GM10266 (cell line): ENCODE results near the gene ENDOV.

Source experiments
- DNase-seq: peaks from one replicate; pipeline ENCODE4 v3.0.0; 2012; ENCODE audit errors: extremely low spot score
- TF ChIP-seq, protein P1 (sequence below): IDR thresholded peaks from 2 replicates; pipeline ENCODE4 v1.5.1; 2012; ENCODE audit warnings: mild to moderate bottlenecking, low read depth; ENCODE audit not compliant: control insufficient read depth, insufficient read depth; ENCODE audit errors: missing control alignments

Gene ENDOV

DNA sequence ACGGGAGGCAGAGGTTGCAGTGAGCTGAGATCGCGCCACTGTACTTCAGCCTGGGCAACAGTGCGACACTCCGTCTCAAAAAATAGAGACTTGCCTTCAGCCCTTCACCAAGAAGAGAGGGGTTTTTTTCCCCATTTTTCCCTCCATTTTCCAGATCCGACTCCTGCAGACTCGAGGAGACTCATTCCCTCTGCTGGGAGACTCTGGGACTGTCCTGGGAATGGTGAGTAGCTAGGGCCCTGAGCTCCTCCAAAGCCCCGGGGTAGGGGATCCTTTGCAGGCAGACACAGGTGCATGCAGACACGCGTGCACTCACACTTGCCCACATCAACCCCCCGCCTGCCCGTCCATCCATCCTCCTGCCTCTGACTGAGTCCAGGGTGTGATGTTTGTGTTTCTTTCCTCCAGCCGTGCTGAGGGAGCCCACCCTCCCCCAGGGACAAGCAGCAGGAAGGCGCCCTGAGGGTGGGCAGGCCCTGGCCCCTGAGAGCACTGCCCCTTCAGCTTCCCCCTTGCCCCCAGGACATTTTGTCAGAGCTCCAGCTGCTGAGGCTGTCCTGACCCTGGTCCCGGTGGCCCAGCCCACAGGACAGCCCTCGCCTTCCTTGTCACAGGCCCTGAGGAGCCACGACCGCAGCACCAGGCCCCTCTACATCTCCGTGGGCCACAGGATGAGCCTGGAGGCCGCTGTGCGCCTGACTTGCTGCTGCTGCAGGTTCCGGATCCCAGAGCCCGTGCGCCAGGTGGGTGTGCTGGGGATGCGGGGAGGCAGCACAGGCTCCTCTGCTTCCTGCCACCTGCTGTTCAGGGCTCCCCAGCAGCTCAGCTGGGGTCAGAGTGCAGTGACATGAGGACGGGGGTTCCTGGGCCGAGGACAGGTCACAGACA is 10.2 kb downstream of the ENDOV start:
- no peak for DNase-seq
- TF ChIP-seq, protein P1, sequence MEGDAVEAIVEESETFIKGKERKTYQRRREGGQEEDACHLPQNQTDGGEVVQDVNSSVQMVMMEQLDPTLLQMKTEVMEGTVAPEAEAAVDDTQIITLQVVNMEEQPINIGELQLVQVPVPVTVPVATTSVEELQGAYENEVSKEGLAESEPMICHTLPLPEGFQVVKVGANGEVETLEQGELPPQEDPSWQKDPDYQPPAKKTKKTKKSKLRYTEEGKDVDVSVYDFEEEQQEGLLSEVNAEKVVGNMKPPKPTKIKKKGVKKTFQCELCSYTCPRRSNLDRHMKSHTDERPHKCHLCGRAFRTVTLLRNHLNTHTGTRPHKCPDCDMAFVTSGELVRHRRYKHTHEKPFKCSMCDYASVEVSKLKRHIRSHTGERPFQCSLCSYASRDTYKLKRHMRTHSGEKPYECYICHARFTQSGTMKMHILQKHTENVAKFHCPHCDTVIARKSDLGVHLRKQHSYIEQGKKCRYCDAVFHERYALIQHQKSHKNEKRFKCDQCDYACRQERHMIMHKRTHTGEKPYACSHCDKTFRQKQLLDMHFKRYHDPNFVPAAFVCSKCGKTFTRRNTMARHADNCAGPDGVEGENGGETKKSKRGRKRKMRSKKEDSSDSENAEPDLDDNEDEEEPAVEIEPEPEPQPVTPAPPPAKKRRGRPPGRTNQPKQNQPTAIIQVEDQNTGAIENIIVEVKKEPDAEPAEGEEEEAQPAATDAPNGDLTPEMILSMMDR, result no peak

DNA sequence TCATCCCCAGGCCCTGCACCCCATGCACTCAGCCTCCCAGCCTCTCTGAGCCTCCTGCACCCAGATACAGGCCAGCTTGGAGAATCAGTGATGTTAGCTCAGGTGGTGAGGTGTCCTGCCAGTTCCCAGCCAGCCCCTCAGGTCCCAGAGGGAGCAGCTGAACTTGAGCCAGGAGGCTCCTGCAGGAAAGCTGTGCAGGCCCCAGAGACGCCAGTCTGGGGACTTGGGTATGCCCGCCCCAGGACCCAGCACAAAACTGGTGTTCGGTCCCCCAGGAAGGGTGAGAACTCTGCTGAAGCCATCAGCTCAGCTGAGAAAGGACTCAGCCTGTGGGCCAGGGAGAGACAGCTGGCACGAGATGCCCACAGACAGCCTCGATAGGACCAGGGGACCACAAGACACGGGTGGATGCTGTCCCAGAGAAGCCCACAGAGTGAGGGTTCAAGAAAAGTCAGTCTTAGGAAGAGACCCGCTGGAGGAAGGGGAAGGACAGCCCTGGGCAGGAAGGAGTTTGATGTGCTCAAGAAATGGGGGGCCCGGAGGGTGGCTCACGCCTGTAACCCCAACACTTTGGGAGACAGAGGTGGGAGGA is 11.0 kb downstream of the ENDOV start:
- DNase-seq, result no peak
- TF ChIP-seq, protein P1, result no peak

DNA sequence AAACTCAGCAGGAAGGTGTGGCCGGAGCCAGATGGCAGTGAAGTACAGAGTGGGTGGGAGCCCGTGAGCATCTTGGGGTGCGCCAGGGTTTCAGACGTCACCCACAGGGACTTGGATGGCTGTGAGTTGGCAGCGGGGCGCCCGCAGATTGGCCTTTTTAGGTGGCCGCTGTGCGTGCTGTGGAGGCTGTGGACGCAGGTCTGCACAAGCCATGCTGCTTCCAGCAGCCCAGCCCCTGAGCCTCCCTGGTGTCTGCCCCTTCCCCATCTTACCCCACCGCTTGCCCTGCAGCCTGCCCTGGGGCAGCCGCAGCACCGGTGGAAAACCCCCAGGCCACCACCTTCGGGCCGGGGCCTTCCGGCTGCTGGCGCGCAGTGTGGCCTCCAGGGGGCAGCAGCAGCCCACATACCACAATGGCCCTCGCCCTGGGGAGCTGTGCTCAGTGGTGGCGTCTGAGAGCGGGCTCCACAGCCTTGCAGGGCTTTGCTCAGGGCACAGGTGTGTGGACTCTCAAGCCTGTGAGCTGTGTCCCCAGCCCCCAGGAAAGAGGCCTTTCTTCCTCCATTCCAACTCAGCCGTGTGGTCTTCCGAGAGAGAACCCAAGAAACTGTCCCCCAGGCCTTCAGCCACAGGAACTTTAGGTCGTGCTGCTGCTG is 11.8 kb downstream of the ENDOV start:
- TF ChIP-seq, protein P1, result peak; percentile 99
- peak; percentile 95 for DNase-seq

DNA sequence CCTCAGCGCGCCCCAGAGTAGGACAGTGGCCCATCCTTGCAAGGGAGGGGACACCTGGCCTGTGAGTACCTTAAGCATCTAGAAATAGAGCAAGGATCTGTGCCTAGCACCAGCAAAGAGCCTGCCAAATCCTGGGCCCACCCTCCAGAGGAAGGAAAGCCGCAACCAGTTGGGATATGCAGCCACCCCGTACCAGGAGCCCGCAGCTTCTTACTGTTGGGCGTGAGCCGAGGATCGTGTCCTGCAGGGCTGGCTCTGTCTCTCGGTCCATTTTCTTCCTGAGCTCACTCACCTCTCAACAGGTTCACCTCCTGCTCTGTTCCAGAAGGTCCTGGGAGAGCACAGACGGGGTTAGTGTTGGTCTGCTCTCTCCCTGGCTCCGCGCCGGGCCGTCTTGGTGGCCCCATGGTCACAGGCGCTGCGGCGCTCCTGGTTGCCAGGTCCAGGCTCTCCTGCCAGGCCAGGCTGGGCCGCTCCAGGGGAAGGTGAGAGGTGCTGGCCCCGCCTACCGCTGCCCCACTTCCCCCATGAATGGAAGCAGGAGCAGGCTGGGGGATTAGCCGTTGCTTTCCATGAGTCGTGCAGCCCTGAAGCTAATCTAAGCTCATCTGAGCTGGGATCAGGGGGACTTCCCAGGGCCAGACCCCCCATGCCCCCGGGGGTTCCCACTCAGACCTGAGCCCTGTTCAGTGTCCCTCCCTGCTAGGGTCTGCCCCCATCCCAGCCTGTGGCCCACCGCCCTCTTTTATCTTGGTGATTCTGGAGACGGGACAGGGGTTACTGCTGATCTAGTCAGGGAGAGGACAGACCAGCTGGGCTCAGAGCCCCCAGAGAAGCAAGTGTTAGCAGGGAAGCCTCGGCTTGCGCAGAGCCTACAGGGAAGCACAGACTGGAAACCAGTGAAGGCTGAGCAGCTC is 12.7 kb downstream of the ENDOV start:
- DNase-seq, result no peak
- TF ChIP-seq, protein P1, result no peak

DNA sequence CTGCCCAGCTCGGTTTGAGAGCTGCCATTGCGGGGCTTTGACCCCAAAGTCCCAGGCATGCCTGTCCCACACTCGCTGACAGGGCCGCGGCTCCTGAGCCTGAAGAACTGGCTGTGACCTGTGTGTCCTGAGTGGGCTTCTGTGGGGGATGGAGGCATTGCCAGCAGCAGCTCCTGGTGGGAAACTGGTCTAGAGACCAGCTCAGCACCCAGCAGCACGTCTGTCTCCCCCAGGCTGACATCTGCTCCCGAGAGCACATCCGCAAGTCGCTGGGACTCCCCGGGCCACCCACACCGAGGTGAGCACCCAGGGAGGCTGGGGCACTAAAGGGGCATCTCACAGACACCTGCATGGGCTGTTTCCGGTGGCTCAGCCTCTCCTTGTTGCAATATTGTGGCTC is 13.4 kb downstream of the ENDOV start:
- TF ChIP-seq, protein P1, result no peak
- no peak for DNase-seq

DNA sequence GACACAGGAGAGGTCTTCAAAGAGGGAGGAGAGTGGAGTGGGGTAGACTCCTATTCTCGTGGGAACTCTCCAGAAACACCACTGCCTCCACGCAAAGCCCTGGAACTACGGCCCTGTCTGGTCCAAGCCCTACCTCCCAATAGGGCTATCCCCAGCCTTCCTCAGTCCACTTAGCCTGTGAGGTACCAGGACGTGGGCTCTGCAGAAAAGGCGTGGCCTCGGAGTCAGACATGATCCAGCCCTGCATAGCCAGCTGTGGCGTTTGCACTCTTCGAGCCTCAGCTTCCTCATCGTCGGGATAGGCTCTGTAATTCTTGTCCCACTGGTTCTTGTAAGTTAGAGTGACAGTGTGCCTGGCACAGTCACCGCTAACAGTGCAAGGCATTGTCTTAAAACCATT is 13.8 kb downstream of the ENDOV start:
- TF ChIP-seq, protein P1, result no peak
- DNase-seq, result no peak
